NK-92 (cell line): Measurements from ENCODE around the gene KIAA0319L.
"Not testable (repeated sequence)": the region's sequence is repeated elsewhere in the genome, so short reads cannot be mapped to it uniquely, and the experiment has no call there.

Experiments
- DNase-seq: peaks from one replicate; lab custom pipeline; 2025; ENCODE audit not compliant: unreplicated experiment; lab: John Stamatoyannopoulos, UW

The KIAA0319L gene

GRCh38 chr1:35557118-35557610, at the start of gene KIAA0319L:
TSS of gene KIAA0319L (minus strand) at chr1:35557403. CDS start at chr1:35554491, 2,912 bp downstream.
- no peak for DNase-seq

- no peak for DNase-seq
Measured at GRCh38 chr1:35605867-35606182, 48.6 kb upstream of the KIAA0319L start.

- DNase-seq = no peak
Measured at GRCh38 chr1:35605071-35605866, 48.1 kb upstream of the KIAA0319L start.

- DNase-seq = no peak
Measured at GRCh38 chr1:35603941-35604340, 46.7 kb upstream of the KIAA0319L start.

- DNase-seq = no peak
Measured at GRCh38 chr1:35603468-35603867, 46.3 kb upstream of the KIAA0319L start.

GRCh38 chr1:35600593-35600992, 43.4 kb upstream of the KIAA0319L start:
- DNase-seq = no peak

- DNase-seq = no peak
Measured at GRCh38 chr1:35599411-35599810, 42.2 kb upstream of the KIAA0319L start.

GRCh38 chr1:35598895-35599294, 41.7 kb upstream of the KIAA0319L start:
- DNase-seq = no peak

GRCh38 chr1:35597870-35598269, 40.7 kb upstream of the KIAA0319L start:
- DNase-seq = no peak

GRCh38 chr1:35595684-35596083, 38.5 kb upstream of the KIAA0319L start:
- no peak for DNase-seq

- DNase-seq = no peak
Measured at GRCh38 chr1:35594005-35594760, 37.0 kb upstream of the KIAA0319L start.

GRCh38 chr1:35592991-35593769, 36.0 kb upstream of the KIAA0319L start:
- no peak for DNase-seq

- DNase-seq = no peak
Measured at GRCh38 chr1:35591211-35591610, 34.0 kb upstream of the KIAA0319L start.

- no peak for DNase-seq
Measured at GRCh38 chr1:35590476-35591040, 33.4 kb upstream of the KIAA0319L start.

GRCh38 chr1:35589516-35590427, 32.6 kb upstream of the KIAA0319L start:
- DNase-seq = no peak

- no peak for DNase-seq
Measured at GRCh38 chr1:35588197-35588910, 31.2 kb upstream of the KIAA0319L start.

GRCh38 chr1:35587736-35588135, 30.5 kb upstream of the KIAA0319L start:
- no peak for DNase-seq

- no peak for DNase-seq
Measured at GRCh38 chr1:35586808-35587207, 29.6 kb upstream of the KIAA0319L start.

- not testable (repeated sequence) for DNase-seq
Measured at GRCh38 chr1:35585805-35586204, 28.6 kb upstream of the KIAA0319L start.
